ENCODE measurements around the gene DDX25.

- TF ChIP-seq CTCF (conservative IDR thresholded peaks at IDR 0.05; ENCODE audit: low read depth, low read length) (no peak), RFX5 (IDR thresholded peaks at IDR 0.05; ENCODE audit: low read depth, low read length) (no peak), MAFK (IDR thresholded peaks at IDR 0.05; ENCODE audit: low read depth, low read length) (no peak), FOS (IDR thresholded peaks at IDR 0.05; ENCODE audit: low read depth, low read length) (no peak), POLR2A (IDR thresholded peaks at IDR 0.05; ENCODE audit: low read depth, low read length) (no peak), RAD21 (IDR thresholded peaks at IDR 0.05; ENCODE audit: low read length) (no peak), ELK1 (IDR thresholded peaks at IDR 0.05; ENCODE audit: borderline replicate concordance, low read depth, low read length) (no peak), USF2 (IDR thresholded peaks at IDR 0.05; ENCODE audit: low read depth, low read length) (no peak), CEBPB (IDR thresholded peaks at IDR 0.05; ENCODE audit: low read depth, low read length) (no peak), RCOR1 (IDR thresholded peaks at IDR 0.05; ENCODE audit: insufficient replicate concordance, low read length) (no peak), SMC3 (IDR thresholded peaks at IDR 0.05; ENCODE audit: low read depth, low read length) (no peak)
These were observed 22.4 kb downstream of the DDX25 start for GRCh38 chr11:125926682-125927081.

Data from IMR-90 (cell line).